Kidney epithelial cell (primary cell): Measurements from ENCODE around the gene RNF157. TPM values are rescaled to one million over a fixed set of nuclear protein-coding genes. Genes with fewer than 3 reads are reported as not detected.

Experiments
- DNase-seq: peaks from one replicate; pipeline ENCODE4 v3.0.0-alpha.2; 2010; ENCODE audit warnings: low read depth
- H3K27me3 ChIP-seq: 2 replicates; pipeline ENCODE4 v1.6.0; 2011; ENCODE audit warnings: low read length; ENCODE audit not compliant: control insufficient read depth, insufficient read depth
- H3K36me3 ChIP-seq: 2 replicates; pipeline ENCODE4 v1.5.1; 2011; ENCODE audit warnings: low read length; ENCODE audit not compliant: control insufficient read depth, insufficient read depth
- H3K4me3 ChIP-seq: 2 replicates; pipeline ENCODE4 v1.5.1; 2011; ENCODE audit warnings: low read depth, mild to moderate bottlenecking, control low read depth, low read length
- total RNA-seq: library from RNA; depleted of rRNA; stranded (reverse); fragments of >200 nt; gene quantifications from 2 replicates; pipeline ENCODE4 v1.2.3, GENCODE V29; 2015
- TF ChIP-seq, protein P1 (sequence below): IDR thresholded peaks from 2 replicates; pipeline ENCODE4 v1.5.1; 2011; ENCODE audit warnings: mild to moderate bottlenecking, moderate library complexity, low read length, control low read depth, inconsistent platforms; ENCODE audit not compliant: insufficient read depth, poor library complexity, severe bottlenecking

Gene RNF157
- total RNA-seq, 1 donor from 2014 or later = 6.0 TPM

GRCh38 chr17:76150712-76151622 is 89.3 kb downstream of the RNF157 start:
- no peak for DNase-seq
- H3K27me3 ChIP-seq = no peaks in the 10 kb centered on the region
- no peaks in the 10 kb centered on the region for H3K36me3 ChIP-seq
- H3K4me3 ChIP-seq = no peak overlapping the region
- TF ChIP-seq, protein P1, sequence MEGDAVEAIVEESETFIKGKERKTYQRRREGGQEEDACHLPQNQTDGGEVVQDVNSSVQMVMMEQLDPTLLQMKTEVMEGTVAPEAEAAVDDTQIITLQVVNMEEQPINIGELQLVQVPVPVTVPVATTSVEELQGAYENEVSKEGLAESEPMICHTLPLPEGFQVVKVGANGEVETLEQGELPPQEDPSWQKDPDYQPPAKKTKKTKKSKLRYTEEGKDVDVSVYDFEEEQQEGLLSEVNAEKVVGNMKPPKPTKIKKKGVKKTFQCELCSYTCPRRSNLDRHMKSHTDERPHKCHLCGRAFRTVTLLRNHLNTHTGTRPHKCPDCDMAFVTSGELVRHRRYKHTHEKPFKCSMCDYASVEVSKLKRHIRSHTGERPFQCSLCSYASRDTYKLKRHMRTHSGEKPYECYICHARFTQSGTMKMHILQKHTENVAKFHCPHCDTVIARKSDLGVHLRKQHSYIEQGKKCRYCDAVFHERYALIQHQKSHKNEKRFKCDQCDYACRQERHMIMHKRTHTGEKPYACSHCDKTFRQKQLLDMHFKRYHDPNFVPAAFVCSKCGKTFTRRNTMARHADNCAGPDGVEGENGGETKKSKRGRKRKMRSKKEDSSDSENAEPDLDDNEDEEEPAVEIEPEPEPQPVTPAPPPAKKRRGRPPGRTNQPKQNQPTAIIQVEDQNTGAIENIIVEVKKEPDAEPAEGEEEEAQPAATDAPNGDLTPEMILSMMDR = no peak

DNA sequence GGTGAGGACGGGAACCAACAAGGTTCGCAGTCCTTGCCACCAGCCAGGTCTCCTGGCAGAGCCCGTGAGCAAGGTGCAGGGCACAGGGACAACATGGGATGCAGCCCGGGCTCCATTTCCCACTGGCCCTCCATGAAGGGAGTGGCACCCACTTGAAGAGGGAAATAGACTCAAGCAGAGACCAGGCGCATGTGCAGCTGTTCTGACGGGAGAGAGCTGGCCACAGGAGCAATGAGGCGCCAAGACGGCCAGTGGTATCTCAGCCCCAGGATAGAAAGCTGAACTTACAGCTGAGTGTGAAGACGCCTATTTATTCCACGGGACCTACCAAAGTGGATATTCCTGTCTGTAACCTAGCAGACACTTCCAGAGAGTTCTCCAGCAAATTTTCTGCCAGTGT is 91.1 kb downstream of the RNF157 start:
- TF ChIP-seq, protein P1 = no peak
- no peak overlapping the region for H3K4me3 ChIP-seq
- H3K27me3 ChIP-seq = no peaks in the 10 kb centered on the region
- H3K36me3 ChIP-seq = no peaks in the 10 kb centered on the region
- no peak for DNase-seq

GRCh38 chr17:76148015-76148326 is 92.3 kb downstream of the RNF157 start:
- Histone ChIP-seq H3K4me3 (no peak overlapping the region), H3K36me3 (no peaks in the 10 kb centered on the region), H3K27me3 (no peaks in the 10 kb centered on the region)
- TF ChIP-seq, protein P1 = no peak
- DNase-seq = no peak

- TF ChIP-seq, protein P1 = peak; percentile 58
- Histone ChIP-seq H3K27me3 (no peaks in the 10 kb centered on the region), H3K36me3 (no peaks in the 10 kb centered on the region), H3K4me3 (no peak overlapping the region)
- no peak for DNase-seq
These were observed 92.9 kb downstream of the RNF157 start for GRCh38 chr17:76147211-76148014.

DNA sequence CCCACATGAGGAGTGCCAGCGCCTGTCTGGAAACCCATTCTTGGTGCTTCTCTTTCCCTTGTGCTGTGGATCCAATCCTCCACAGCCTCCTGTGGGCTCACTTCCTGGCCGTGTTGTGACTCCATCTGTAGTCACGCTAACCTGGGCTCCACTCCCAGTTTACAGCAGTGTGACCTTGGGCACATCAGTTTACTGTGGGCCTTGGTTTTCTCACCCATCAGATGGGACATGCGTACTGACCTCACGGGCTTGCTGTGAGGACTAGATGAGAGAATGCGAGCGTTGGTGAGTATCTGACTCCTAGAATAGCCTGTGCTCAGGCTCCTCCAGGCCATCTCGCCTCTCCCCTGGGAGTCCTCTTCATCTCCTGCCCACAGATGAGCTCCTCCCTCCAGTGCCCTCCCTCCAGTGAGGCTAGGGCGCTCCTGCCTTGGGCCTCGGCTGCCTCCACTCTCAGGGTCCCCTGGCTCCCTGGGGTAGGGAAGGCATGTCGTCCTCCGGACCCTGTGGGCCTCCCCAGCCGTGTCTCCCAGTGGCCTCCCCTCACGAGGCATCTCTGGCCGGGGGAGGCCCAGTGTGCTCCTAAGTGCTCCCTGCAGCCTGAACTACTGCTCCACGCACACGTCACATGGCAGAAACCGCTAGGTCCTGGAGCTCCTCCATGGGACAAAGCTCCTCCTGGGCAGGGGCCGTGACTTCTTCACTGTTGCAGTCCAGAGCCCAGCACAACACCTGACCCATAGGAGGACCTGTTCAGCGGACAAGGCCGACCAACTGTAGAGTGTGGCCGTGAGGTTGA is 94.0 kb downstream of the RNF157 start:
- Histone ChIP-seq H3K36me3 (no peaks in the 10 kb centered on the region), H3K4me3 (no peak overlapping the region), H3K27me3 (peaks cover 6% of the 10 kb centered on the region)
- TF ChIP-seq, protein P1 = no peak
- no peak for DNase-seq
